GM12878 (cell line): ENCODE results near the gene SORBS1.

Experiments used
- EZH2 ChIP-seq: IDR thresholded peaks from 2 replicates; pipeline ENCODE4 v1.6.1; 2012; ENCODE audit warnings: low read depth, mild to moderate bottlenecking, control low read depth, inconsistent platforms, low read length, borderline replicate concordance; ENCODE audit not compliant: control insufficient read depth
- GABPA ChIP-seq: IDR thresholded peaks from 2 replicates; pipeline ENCODE4 v1.6.1; 2014; ENCODE audit warnings: antibody characterized with exemption, low read depth, mild to moderate bottlenecking, inconsistent platforms
- HDAC2 ChIP-seq: fragments of 200-600 bp; sonication (generic); IDR thresholded peaks from 2 replicates; pipeline ENCODE4 v1.6.1; 2017
- NBN ChIP-seq: fragments of 450-650 bp; IDR thresholded peaks from 2 replicates; pipeline ENCODE4 v1.6.1; 2016
- NFYA ChIP-seq: IDR thresholded peaks from 2 replicates; pipeline ENCODE4 v1.6.1; 2011; ENCODE audit warnings: low read depth, mild to moderate bottlenecking, low read length, improper control_type of control experiment, borderline replicate concordance
- TF ChIP-seq, protein P1 (sequence below), 3 experiments: IDR thresholded peaks in 2 of 3; conservative IDR thresholded peaks in 1 of 3; 2 replicates each; pipeline ENCODE4 v1.5.1; 2011; ENCODE audit warnings: low read depth in 3 of 3, low read length in 3 of 3, mild to moderate bottlenecking in 3 of 3, control low read depth in 2 of 3, moderate library complexity in 2 of 3, inconsistent platforms in 1 of 3, mixed read lengths in 1 of 3; ENCODE audit not compliant: control insufficient read depth in 2 of 3, insufficient read depth in 1 of 3; ENCODE audit errors: extremely low read depth in 1 of 3

DNA sequence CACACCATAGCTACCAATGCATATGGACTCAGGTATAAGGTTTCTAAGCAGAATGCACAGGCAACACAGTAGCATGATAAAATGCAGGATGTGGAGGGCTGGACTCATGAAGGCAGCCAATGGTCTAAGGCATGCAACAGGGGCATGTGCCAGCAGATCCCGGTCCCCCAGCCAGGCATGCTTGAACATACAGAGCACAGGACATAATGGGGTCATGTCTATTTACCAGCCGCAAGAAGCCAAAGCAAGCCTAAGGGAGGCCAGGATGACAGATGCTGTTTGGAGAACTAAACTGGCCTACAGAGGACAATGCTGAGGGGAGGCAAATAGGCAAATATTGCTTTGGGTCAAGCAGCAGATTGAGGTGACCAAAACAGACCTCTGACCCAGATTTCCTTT lies 210.3 kb downstream of the SORBS1 start:
- TF ChIP-seq HDAC2 (no peak), EZH2 (no peak), GABPA (no peak), NBN (no peak), NFYA (no peak)
- TF ChIP-seq, protein P1, sequence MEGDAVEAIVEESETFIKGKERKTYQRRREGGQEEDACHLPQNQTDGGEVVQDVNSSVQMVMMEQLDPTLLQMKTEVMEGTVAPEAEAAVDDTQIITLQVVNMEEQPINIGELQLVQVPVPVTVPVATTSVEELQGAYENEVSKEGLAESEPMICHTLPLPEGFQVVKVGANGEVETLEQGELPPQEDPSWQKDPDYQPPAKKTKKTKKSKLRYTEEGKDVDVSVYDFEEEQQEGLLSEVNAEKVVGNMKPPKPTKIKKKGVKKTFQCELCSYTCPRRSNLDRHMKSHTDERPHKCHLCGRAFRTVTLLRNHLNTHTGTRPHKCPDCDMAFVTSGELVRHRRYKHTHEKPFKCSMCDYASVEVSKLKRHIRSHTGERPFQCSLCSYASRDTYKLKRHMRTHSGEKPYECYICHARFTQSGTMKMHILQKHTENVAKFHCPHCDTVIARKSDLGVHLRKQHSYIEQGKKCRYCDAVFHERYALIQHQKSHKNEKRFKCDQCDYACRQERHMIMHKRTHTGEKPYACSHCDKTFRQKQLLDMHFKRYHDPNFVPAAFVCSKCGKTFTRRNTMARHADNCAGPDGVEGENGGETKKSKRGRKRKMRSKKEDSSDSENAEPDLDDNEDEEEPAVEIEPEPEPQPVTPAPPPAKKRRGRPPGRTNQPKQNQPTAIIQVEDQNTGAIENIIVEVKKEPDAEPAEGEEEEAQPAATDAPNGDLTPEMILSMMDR (IDR thresholded peaks at IDR 0.05 in 2 of 3, conservative IDR thresholded peaks at IDR 0.05 in 1 of 3; ENCODE audit: control insufficient read depth in 2 of 3, extremely low read depth in 1 of 3, insufficient read depth in 1 of 3, low read depth in 3 of 3, low read length in 3 of 3), result no peak
